IMR-90 (cell line): Measurements from ENCODE around the gene ZNF157.
"Not testable (repeated sequence)": the region's sequence is repeated elsewhere in the genome, so short reads cannot be mapped to it uniquely, and the experiment has no call there.

Experiments used
- CTCF ChIP-seq: conservative IDR thresholded peaks from 2 replicates; pipeline ENCODE4 v1.5.1; 2012; ENCODE audit warnings: mild to moderate bottlenecking, low read depth, low read length, improper control_type of control experiment
- MAFK ChIP-seq: IDR thresholded peaks from 2 replicates; pipeline ENCODE4 v1.6.1; 2012; ENCODE audit warnings: low read depth, low read length, improper control_type of control experiment
- POLR2A ChIP-seq: IDR thresholded peaks from 2 replicates; pipeline ENCODE4 v1.6.1; 2012; ENCODE audit warnings: mild to moderate bottlenecking, low read depth, low read length
- RFX5 ChIP-seq: IDR thresholded peaks from 2 replicates; pipeline ENCODE4 v1.8.0; 2012; ENCODE audit warnings: low read depth, mild to moderate bottlenecking, low read length, moderate library complexity
- TF ChIP-seq, protein P1 (sequence below): fragments of 150-350 bp; IDR thresholded peaks from 2 replicates; pipeline ENCODE4 v1.6.1; 2017; ENCODE audit warnings: mild to moderate bottlenecking, antibody characterized with exemption, low read length, low read depth

DNA sequence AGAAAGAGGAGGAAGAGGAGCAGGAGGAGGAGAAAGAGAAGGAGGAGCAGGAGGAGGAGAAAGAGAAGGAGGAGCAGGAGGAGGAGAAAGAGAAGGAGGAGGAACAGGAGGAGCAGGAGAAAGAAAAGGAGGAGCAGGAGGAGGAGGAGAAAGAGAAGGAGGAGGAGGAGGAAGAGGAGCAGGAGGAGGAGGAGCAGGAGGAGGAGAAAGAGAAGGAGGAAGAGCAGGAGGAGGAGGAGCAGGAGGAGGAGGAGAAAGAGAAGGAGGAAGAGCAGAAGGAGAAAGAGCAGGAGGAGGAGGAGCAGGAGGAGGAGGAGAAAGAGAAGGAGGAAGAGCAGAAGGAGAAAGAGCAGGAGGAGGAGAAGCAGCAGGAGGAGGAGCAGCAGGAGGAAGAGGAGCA lies 10.5 kb downstream of the ZNF157 start:
- not testable (repeated sequence) for TF ChIP-seq CTCF, POLR2A, RFX5, MAFK
- TF ChIP-seq, protein P1, sequence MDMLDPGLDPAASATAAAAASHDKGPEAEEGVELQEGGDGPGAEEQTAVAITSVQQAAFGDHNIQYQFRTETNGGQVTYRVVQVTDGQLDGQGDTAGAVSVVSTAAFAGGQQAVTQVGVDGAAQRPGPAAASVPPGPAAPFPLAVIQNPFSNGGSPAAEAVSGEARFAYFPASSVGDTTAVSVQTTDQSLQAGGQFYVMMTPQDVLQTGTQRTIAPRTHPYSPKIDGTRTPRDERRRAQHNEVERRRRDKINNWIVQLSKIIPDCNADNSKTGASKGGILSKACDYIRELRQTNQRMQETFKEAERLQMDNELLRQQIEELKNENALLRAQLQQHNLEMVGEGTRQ = not testable (repeated sequence)
